LNCAP (cell line): ENCODE measurements around the gene SPTBN5.

Experiments
- TF ChIP-seq, protein P1 (sequence below): fragments of 450-650 bp; IDR thresholded peaks from 2 replicates; pipeline ENCODE4 v1.5.1; 2017; ENCODE audit warnings: mild to moderate bottlenecking

Gene SPTBN5

DNA sequence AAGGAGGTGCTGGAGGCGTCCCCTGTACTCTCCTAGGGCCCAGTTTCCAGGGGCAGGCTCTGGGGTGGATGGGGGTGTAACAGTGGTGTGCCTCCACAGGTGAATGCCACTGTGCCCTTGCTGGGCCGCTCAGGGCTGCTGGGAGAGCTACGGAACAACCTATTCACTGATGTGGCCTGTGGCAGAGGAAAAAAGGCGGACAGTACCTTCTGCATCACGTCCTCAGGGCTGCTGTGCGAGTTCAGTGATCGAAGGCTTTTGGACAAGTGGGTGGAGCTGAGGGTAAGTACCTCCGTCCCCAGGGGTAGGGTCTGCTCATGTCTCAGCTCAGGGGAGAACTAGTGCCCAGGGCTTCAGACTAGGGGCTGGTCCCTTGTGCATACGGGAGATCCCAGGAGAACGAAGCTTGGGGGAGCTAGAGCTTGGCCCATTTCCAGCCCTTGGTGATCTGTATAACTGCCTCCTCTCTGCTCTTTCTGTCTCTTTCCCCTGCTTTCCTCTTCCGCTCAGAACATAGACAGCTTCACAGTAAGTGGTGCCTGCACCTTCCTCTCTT lies 81.0 kb downstream of the SPTBN5 start:
- TF ChIP-seq, protein P1, sequence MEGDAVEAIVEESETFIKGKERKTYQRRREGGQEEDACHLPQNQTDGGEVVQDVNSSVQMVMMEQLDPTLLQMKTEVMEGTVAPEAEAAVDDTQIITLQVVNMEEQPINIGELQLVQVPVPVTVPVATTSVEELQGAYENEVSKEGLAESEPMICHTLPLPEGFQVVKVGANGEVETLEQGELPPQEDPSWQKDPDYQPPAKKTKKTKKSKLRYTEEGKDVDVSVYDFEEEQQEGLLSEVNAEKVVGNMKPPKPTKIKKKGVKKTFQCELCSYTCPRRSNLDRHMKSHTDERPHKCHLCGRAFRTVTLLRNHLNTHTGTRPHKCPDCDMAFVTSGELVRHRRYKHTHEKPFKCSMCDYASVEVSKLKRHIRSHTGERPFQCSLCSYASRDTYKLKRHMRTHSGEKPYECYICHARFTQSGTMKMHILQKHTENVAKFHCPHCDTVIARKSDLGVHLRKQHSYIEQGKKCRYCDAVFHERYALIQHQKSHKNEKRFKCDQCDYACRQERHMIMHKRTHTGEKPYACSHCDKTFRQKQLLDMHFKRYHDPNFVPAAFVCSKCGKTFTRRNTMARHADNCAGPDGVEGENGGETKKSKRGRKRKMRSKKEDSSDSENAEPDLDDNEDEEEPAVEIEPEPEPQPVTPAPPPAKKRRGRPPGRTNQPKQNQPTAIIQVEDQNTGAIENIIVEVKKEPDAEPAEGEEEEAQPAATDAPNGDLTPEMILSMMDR: no peak

DNA sequence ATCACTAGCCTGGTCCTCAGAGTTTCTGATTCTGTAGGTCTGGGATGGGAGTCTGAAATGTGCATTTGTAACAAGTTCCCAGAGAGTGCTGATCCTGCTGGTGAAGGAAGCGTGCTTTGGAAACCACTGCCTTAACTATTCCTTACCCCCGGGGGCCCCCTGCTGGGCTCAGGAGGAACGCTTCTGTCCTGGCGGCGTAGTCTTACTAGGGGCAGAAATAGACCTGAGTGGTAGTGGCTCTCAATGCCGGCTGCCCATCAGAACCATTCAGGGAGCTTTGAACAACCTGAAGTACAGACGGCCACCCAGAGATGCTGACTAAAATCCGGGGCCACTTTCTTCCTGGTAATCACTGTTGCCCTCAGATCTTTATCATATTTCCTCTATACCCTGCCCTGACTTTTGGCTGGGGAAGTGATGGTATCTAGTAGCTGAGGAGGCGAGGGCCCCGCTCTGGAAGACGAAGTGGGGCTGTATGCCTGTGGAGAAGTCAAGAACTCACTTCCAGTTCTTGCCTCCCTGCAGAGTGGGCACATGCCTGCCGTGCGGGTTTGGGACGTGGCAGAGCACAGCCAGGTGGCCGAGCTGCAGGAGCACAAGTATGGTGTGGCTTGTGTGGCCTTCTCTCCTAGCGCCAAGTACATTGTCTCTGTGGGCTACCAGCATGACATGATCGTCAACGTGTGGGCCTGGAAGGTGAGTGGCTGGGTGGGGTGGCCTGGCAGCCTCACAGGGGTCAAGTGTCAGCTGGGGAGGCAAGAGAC lies 82.2 kb downstream of the SPTBN5 start:
- TF ChIP-seq, protein P1: peak; percentile 79

DNA sequence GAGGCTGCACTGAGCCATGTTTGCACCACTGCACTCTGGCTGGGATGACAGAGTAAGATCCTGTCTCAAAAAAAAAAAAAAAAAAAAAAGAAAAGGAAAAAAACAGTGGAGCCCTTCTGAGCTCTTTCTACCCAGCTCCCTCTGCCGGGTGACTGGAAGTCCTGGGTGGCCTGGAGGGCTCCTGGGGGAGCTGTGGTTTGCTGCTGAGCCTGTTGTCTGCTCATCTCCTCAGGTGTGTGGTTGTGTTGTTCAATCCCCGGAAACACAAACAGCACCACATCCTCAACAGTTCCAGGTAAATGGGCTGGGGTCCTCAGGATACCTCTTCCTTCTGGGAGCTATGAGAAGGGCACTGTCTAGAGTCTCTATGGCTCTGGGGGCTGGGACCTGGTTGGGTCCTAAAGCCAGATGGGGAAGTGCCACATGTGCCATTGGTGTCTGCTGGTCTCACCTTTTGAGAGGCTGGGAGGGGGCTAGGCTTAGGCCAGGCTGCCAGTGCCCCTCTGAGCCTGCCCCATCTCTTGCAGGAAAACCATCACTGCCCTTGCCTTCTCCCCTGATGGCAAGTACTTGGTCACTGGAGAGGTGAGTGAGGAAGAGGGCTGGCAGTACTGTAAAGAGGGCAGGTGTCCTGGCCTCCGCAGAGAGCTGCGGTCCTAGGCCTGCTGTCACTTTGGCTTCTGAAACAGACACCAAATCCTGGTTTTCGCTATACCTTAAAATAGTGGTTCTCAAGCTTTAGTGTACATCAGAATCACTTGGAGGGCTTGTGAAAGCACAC lies 83.0 kb downstream of the SPTBN5 start:
- TF ChIP-seq, protein P1: no peak

DNA sequence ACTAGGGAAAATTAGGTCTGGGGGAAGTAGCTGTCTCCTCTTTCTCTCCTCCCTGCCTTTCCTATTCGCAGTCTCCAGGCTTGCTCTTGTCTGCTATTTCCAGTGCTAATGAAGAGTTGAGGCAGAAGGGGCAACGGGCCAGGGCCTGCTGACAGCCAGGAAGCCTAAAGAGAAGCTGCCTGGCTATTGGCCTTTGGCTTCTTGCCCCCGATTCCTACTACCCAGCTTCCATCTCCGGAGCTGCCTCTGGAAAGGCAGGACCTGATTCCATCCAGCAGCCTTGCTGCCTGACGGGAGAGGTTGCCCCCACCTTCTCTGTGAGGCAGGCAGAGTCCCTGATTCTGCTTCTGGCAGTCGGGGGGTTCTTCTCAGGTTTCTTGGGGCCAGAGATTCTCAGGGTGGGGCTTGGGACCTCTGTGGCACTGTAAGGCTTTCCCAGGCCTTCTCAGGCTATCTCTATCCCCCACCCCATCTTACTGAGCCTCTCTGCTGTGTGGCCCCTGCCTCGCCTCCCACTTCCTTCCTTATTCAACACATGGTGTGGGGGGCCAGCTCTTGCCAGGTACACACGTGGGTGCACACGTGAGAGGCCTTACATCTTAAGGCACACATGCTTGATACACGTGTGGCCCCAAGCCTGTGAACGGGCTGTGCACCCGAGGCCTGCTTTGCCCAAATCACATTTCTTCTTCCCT lies 84.2 kb downstream of the SPTBN5 start:
- TF ChIP-seq, protein P1: no peak

DNA sequence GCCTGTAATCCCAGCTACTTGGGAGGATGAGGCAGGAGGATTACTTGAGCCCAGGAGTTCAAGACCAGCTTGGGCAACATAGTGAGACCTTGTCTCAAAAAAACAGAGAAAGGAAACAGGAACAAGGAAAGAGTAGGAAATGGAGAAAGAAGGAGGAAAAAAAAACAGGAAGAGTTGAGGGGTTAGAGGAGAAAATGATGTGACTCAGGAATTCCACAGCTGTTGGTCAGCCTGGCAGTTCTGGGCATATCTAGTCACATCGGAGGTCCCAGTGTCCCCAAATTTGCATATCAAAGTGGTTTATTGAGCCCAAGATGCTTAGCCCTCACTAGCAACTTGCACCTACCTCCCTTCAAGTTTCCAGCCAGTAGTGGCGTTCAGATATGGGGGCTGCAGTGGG lies 84.7 kb downstream of the SPTBN5 start:
- TF ChIP-seq, protein P1: no peak

DNA sequence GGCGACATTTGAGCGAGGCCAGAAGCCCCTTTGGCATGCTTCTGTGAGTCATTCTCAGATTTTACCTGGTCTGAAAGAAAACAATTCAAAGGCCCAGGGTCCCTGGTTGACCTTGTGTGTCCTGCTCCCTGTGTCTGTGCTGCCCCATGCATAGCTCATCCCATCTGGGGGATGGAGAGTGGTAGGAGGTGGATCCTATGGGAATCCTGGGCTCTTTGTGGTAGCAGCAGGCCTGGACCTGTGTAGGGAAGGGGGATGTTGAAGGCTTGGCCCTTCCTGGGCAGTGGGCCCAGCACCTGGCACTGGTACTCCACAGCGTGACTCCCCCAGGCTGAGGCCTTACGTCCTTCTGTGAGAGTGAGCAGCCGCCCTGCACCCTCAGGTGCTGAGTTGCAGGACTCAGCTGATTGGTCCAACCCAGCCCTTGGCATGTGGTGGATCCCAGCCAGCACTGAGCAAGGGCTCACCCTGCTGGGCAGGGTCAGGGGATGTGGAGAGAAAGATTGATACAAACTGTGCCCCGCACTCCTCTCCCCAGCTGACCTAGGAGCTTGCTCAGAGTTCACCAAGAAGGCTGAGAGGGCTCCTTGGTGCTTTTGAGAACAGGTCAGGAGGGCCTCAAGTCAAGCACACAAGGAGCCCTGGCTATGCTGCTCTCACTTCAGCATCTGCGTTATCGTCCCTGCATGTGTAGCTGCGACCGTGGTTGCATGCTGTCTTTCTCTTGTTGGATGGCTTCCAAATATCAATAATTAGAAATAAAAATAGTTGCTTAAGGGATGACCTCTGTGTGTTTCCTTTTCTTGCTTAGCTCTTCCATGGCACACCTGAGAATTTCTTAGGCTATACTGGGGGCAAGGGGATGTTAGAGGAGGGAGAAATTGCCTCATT lies 87.3 kb downstream of the SPTBN5 start:
- TF ChIP-seq, protein P1: 0 out of 2 replicates have a peak, but pooled peaks have one; percentile 19
